Measurements from ENCODE around the gene RNF157. TPM values are rescaled to one million over a fixed set of nuclear protein-coding genes. Genes with fewer than 3 reads are reported as not detected.

The RNF157 gene
- total and polyA plus RNA-seq, 9 of the 15 experiments (the other 6 are each of a cell fraction or from before 2014, with no cell fraction given): 8.1 to 31.7 (median 20.8) TPM

DNA sequence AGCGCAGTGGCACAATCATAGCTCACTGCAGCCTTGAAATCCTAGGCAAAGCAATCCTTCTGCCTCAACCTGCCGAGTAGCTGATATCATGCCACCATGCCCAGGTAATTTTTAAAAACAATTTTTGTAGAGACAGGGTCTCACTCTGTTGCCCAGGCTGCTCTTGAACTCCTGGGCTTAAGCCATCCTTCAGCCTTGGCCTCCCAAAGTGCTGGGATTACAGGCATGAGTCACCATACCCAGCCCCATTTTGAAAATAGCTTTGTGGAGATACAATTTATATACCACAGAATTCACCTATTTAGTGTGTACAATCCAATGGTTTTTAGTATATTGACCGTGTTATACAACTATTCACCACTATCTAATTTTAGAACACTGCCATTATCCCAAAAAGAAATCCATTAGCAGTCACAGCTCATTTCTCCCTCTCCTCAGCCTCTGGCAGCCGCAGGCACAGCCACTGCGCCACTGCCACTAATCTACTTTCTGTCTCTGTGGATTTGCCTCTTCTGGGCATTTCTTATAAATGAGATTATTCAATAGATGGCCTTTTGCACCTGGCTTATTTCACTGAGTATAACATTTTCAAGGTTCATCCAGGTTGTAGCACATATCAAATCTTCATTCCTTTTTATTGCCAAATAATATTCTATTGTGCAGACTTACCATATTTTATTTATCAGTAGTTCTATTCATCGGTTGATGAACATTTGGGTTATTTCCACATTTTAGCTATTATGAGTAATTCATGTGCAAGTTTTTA, 6.5 kb downstream of the RNF157 start (continued):
- TF ChIP-seq ZNF318 (IDR thresholded peaks at IDR 0.05; ENCODE audit: borderline replicate concordance in 1 of 2, low read depth in 1 of 2): no peak
- TF ChIP-seq NR3C1 (CRISPR knock-in tag; IDR thresholded peaks at IDR 0.05): no peak
- TF ChIP-seq ZBTB40 (IDR thresholded peaks at IDR 0.05): no peak
- TF ChIP-seq ZBTB40 (CRISPR knock-in tag; IDR thresholded peaks at IDR 0.05): no peak
- TF ChIP-seq ATF1 (CRISPR knock-in tag; IDR thresholded peaks at IDR 0.05): no peak
- no peak for TF ChIP-seq ATF1 (tag; IDR thresholded peaks at IDR 0.05)
- TF ChIP-seq RAD51 (IDR thresholded peaks at IDR 0.05; ENCODE audit: borderline replicate concordance, low read depth): no peak
- TF ChIP-seq, protein P1, sequence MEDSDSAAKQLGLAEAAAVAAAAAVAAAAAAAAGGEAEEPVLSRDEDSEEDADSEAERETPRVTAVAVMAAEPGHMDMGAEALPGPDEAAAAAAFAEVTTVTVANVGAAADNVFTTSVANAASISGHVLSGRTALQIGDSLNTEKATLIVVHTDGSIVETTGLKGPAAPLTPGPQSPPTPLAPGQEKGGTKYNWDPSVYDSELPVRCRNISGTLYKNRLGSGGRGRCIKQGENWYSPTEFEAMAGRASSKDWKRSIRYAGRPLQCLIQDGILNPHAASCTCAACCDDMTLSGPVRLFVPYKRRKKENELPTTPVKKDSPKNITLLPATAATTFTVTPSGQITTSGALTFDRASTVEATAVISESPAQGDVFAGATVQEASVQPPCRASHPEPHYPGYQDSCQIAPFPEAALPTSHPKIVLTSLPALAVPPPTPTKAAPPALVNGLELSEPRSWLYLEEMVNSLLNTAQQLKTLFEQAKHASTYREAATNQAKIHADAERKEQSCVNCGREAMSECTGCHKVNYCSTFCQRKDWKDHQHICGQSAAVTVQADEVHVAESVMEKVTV (CRISPR knock-in tag; IDR thresholded peaks at IDR 0.05): no peak
